Naive thymus-derived CD4-positive, alpha-beta T cell (primary cell): Measurements from ENCODE around the gene DDR2. TPM values are rescaled to one million over a fixed set of nuclear protein-coding genes. Genes with fewer than 3 reads are reported as not detected.

Experiments used
- ATAC-seq: fragments of 150-1000 bp; cut with Tn5 transposase; 2 replicates; pipeline ENCODE4 v1.10.0; 2021; ENCODE audit warnings: mild to moderate bottlenecking, moderate library complexity
- CTCF ChIA-PET: fragments of 350-600 bp; sonication (Branson Sonifier 250); formaldehyde crosslinking; loops from one replicate; lab custom pipeline; 2021; ENCODE audit warnings: antibody characterized with exemption; lab: Charles Lee
- POLR2A ChIA-PET: fragments of 350-600 bp; sonication (Branson Sonifier 250); formaldehyde crosslinking; loops from one replicate; lab custom pipeline; 2021; ENCODE audit warnings: antibody characterized with exemption, inconsistent platforms; lab: Charles Lee
- DNase-seq, 9 donors: peaks; one replicate each; pipeline versions ENCODE4 v3.0.0 to v3.0.0-alpha.2; 2020 to 2022; ENCODE audit warnings: mixed read lengths in 1 of 9
- H3K27ac ChIP-seq: one replicate; pipeline ENCODE4 v1.7.0; 2013; ENCODE audit warnings: mild to moderate bottlenecking, low read depth, low read length, moderate library complexity
- H3K27me3 ChIP-seq, 2 donors: one replicate each; pipeline ENCODE4 v1.7.0; 2013; ENCODE audit warnings: low read length in 2 of 2, mild to moderate bottlenecking in 2 of 2, moderate library complexity in 2 of 2; ENCODE audit not compliant: control insufficient read depth in 2 of 2, insufficient read depth in 2 of 2
- H3K36me3 ChIP-seq, 3 experiments: 1 replicate in 2 of 3; 2 replicates in 1 of 3; pipeline ENCODE4 v1.7.0; 2013; ENCODE audit warnings: low read length in 3 of 3, mild to moderate bottlenecking in 3 of 3, moderate library complexity in 1 of 3; ENCODE audit not compliant: insufficient read depth in 3 of 3, control insufficient read depth in 2 of 3
- H3K4me1 ChIP-seq, 2 donors: one replicate each; pipeline ENCODE4 v1.7.0; 2013; ENCODE audit warnings: low read length in 2 of 2, mild to moderate bottlenecking in 2 of 2, moderate library complexity in 1 of 2; ENCODE audit not compliant: control insufficient read depth in 2 of 2, insufficient read depth in 2 of 2
- H3K4me3 ChIP-seq: 2 replicates; pipeline ENCODE4 v1.7.0; 2013; ENCODE audit warnings: mild to moderate bottlenecking, low read length
- H3K9me3 ChIP-seq, 3 experiments: 1 replicate in 2 of 3; 2 replicates in 1 of 3; pipeline ENCODE4 v1.7.0; 2013; ENCODE audit warnings: low read length in 3 of 3; ENCODE audit not compliant: control insufficient read depth in 2 of 3
- H3K27ac Mint-ChIP-seq, 9 donors: one replicate each; pipeline ENCODE4 v1.8.0; 2020 to 2022; ENCODE audit warnings: mixed read lengths in 9 of 9, mild to moderate bottlenecking in 8 of 9, moderate library complexity in 5 of 9, inconsistent platforms in 2 of 9
- H3K27me3 Mint-ChIP-seq, 5 donors: one replicate each; pipeline ENCODE4 v1.8.0; 2021 to 2022; ENCODE audit warnings: mixed read lengths in 5 of 5, mild to moderate bottlenecking in 1 of 5
- H3K36me3 Mint-ChIP-seq, 5 donors: one replicate each; pipeline ENCODE4 v1.8.0; 2020 to 2022; ENCODE audit warnings: mixed read lengths in 5 of 5, mild to moderate bottlenecking in 3 of 5, inconsistent platforms in 1 of 5
- H3K4me1 Mint-ChIP-seq, 7 donors: one replicate each; pipeline ENCODE4 v1.8.0; 2020 to 2022; ENCODE audit warnings: mixed read lengths in 7 of 7, mild to moderate bottlenecking in 3 of 7, inconsistent platforms in 1 of 7
- H3K4me3 Mint-ChIP-seq, 10 donors: one replicate each; pipeline ENCODE4 v1.8.0; 2020 to 2022; ENCODE audit warnings: mild to moderate bottlenecking in 10 of 10, mixed read lengths in 10 of 10, moderate library complexity in 6 of 10, inconsistent platforms in 2 of 10
- H3K9me3 Mint-ChIP-seq, 11 donors: one replicate each; pipeline ENCODE4 v1.8.0; 2020 to 2022; ENCODE audit warnings: mixed read lengths in 11 of 11, mild to moderate bottlenecking in 4 of 11, inconsistent platforms in 1 of 11, moderate library complexity in 1 of 11
- intact Hi-C, 2 donors: fragments of 100-400 bp; cut with micrococcal nuclease; formaldehyde crosslinking; loops; one replicate each; pipeline ENCODE4 v1.15.1; 2023
- polyA plus RNA-seq, 2 donors: library from polyadenylated mRNA; unstranded; fragments of 300-500 nt; fragmentation: Illumina TruSeq; gene quantifications; one replicate each; pipeline ENCODE4 v1.2.3, GENCODE V29; 2021
- total RNA-seq, 6 experiments: library from RNA in 5 of 6; stranded (reverse) in 5 of 6; gene quantifications; 1 replicate in 5 of 6; 2 replicates in 1 of 6; pipeline ENCODE4 v1.2.3 and lab custom pipeline; 2021 to 2026

Gene DDR2
- total and polyA plus RNA-seq, 7 experiments from 2014 or later, result 0.24 to 0.44 (median 0.35) TPM; not detected in 2

DNA sequence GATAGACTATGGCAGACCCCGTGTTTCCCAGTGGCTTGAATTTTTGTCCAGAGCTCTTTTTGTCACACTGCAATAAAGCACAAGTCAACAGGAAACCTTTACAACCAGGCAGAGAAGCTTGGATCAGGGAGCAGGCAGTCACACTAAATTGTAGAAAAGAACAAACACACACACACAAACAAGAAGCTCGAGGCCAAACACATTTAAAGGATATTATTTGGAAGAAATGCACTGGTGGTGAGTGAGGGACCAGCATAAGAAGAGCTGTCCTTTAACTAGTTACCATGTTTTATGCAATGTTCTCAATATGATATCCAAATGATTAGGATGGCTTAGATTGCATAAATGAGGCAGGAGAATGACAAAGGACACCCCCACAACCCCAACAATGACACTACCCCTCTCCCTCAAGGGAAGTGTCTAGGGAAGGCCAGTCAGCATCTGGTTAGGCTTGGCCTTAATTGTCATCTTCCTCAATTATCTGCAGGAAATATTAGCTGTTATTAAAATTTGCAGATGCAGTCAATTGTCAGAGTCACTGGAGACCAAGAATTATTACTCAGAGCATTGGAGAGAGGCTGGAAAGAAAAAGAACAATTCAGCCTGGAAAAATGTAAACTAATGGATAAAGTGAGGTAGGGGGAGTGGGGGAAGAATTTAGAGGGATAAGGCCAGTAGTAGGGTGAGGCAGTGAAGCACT, 35.3 kb downstream of the DDR2 start:
- no peak overlapping the region for H3K4me3 ChIP-seq
- H3K4me1 ChIP-seq, result no peaks in the 10 kb centered on the region
- Mint-ChIP-seq H3K27me3 (peaks cover 0 to 21% (median 6%) of the 10 kb centered on the region in 5 donors), H3K9me3 (no peaks in the 10 kb centered on the region), H3K4me3 (no peak overlapping the region), H3K4me1 (no peaks in the 10 kb centered on the region), H3K27ac (no peak overlapping the region), H3K36me3 (no peaks in the 10 kb centered on the region)
- no peaks in the 10 kb centered on the region for H3K9me3 ChIP-seq
- no peaks in the 10 kb centered on the region for H3K36me3 ChIP-seq
- ATAC-seq (no peak), DNase-seq (no peak)
- POLR2A ChIA-PET, result no interaction called here
- H3K27ac ChIP-seq, result no peak overlapping the region
- H3K27me3 ChIP-seq, result no peaks in the 10 kb centered on the region
- CTCF ChIA-PET, result no interaction called here
- intact Hi-C loops, result no loop called here

DNA sequence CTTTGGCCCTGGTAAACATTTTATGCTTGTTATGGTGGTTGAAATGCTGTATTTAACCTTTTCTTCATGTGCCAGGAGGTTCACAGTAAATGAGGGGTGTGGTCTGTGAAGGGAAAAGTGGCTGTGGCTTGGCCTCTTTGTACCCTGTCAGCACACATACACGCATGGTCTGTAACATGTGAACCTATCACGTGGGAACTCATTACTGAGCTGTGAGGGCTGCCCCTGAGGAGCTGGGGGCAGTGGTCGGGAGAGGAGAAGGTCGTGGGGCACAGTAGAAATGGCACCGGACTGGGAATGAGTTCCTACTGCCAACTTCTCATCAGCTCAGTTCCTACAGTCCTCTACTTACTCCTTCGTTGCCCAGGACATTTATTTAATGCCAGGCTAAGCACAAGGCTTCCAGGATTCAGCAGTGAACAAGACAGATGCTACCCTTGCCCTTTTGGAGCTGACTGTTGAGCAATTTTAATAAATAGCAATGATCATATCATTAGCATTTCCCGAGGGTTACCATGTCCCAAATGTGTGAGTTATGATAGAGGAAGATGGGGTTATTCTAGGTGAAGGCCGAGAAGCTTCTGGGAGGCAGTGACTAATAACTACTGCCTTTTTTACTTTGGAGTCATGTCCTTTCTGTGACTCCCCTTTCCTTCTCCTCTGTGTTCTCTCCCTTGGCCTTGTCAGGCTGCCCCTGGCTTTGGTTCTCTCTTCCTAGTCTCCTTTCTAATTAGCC, 38.8 kb downstream of the DDR2 start:
- intact Hi-C loops, result no loop called here
- H3K4me1 Mint-ChIP-seq, result no peaks in the 10 kb centered on the region
- DNase-seq, result no peak
- CTCF ChIA-PET, result no interaction called here
- H3K27me3 Mint-ChIP-seq, result peaks cover 0 to 14% (median 4%) of the 10 kb centered on the region in 5 donors
- Histone ChIP-seq H3K36me3 (no peaks in the 10 kb centered on the region), H3K4me1 (no peaks in the 10 kb centered on the region), H3K9me3 (no peaks in the 10 kb centered on the region), H3K27me3 (no peaks in the 10 kb centered on the region), H3K27ac (no peak overlapping the region), H3K4me3 (no peak overlapping the region)
- no peaks in the 10 kb centered on the region for H3K9me3 Mint-ChIP-seq
- H3K27ac Mint-ChIP-seq, result no peak overlapping the region
- H3K4me3 Mint-ChIP-seq, result no peak overlapping the region
- POLR2A ChIA-PET, result no interaction called here
- H3K36me3 Mint-ChIP-seq, result no peaks in the 10 kb centered on the region
- no peak for ATAC-seq

DNA sequence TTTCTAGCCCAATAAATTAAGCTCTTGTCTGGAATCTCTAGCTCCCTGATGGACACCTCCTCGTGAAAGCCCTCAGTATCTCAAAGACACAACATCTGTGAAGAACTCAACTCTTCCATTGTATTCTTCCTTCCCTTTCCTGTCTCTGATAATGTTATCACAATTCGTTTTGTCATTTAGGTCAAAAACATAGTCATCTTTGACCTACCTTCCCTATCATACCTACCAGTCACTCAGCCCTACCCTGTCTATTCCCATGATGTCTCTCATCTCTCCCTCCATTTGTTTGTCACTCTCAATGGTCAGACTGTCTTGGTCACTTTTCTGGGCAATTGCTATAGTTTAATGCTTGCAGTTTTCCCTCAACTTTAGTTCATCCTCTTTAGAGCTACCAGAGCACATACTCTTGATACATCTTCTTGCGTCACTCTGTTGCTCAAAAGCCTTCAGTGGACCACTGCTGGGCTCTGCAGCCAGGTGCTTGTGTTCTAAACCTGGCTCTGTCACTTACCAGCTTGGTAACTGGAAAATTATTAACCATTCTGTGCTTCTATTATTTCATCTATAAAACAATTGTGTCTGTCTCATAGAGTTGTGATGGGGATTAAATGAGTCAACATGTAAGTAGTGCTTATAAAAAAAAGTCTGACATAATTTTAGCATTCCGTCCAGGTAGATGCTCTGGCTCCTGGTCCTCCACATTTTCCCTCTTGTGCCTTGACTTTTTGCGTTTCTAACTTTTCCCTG, 39.6 kb downstream of the DDR2 start:
- ChIA-PET CTCF (no interaction called here), POLR2A (no interaction called here)
- Histone ChIP-seq H3K4me3 (no peak overlapping the region), H3K4me1 (no peaks in the 10 kb centered on the region), H3K27ac (no peak overlapping the region), H3K9me3 (no peaks in the 10 kb centered on the region), H3K36me3 (no peaks in the 10 kb centered on the region), H3K27me3 (no peaks in the 10 kb centered on the region)
- DNase-seq (no peak), ATAC-seq (no peak)
- Mint-ChIP-seq H3K27ac (no peak overlapping the region), H3K9me3 (no peaks in the 10 kb centered on the region), H3K4me3 (no peak overlapping the region), H3K4me1 (no peaks in the 10 kb centered on the region), H3K36me3 (no peaks in the 10 kb centered on the region), H3K27me3 (peaks cover 0 to 12% (median 3%) of the 10 kb centered on the region in 5 donors)
- intact Hi-C loops, result no loop called here

DNA sequence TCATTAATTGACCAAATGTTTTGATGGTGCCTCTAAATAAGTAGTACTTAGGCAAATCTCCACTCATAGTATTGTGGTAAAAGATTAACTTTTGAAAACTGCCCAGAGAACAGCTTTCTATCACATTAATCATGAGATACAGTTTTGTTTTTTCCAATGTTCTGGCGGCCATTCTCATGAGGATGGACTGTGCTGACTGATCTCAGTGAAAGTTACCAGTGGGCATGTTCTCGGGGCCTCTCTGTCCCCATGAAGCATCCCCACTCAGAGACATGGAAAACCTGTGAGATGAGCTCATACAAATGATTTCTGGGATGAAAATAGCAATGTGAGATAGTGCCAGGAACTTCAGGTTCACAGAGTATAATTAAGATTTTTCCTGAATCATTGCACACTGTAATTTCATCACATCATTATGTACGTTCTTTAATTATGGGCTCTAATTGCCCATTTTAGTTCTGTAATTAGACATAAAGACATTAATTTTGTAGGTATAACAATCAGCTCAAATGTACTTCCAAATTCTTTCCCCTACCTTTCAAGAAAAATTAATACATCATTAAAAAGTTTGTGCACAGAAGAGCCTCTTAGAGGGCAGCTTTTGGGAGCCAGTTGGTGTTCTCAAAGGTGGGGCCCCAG, 40.5 kb downstream of the DDR2 start:
- H3K4me1 Mint-ChIP-seq, result no peaks in the 10 kb centered on the region
- no peaks in the 10 kb centered on the region for H3K9me3 ChIP-seq
- ATAC-seq (no peak), DNase-seq (no peak)
- H3K27ac ChIP-seq, result no peak overlapping the region
- peaks cover 0 to 5% (median 0%) of the 10 kb centered on the region in 5 donors for H3K27me3 Mint-ChIP-seq
- intact Hi-C loops, result no loop called here
- ChIA-PET CTCF (no interaction called here), POLR2A (no interaction called here)
- H3K4me3 Mint-ChIP-seq, result no peak overlapping the region
- no peaks in the 10 kb centered on the region for H3K36me3 Mint-ChIP-seq
- no peaks in the 10 kb centered on the region for H3K9me3 Mint-ChIP-seq
- H3K27ac Mint-ChIP-seq, result no peak overlapping the region
- no peaks in the 10 kb centered on the region for H3K27me3 ChIP-seq
- no peaks in the 10 kb centered on the region for H3K4me1 ChIP-seq
- H3K36me3 ChIP-seq, result no peaks in the 10 kb centered on the region
- no peak overlapping the region for H3K4me3 ChIP-seq

DNA sequence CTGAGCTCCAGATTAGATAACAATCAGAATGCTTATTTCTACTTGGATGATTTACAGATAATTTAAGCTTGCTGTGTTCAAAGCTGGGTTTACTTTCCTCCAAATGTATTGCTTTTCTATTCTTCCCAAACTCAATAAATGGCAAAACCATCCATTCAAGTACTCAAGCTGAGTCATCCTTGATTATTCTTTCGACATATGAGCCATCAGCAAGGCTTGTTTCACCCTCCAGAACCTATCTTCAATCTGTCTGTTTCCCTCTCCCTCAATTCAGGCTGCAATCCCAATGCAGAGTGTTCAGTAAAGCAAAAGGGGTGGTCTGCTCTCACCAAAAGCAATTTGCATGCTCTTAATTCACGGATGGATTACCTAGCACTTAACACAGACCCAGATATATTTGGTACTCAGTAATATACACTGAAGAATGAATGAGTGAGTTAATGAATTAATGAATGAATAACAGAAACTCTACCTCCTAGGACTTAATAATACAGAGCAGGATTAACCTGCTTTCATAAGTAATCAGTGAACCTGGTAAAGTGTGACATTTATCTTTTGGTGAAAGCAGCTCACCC, 41.9 kb downstream of the DDR2 start:
- intact Hi-C loops, result no loop called here
- Histone ChIP-seq H3K4me3 (no peak overlapping the region), H3K27me3 (no peaks in the 10 kb centered on the region), H3K27ac (no peak overlapping the region), H3K4me1 (no peaks in the 10 kb centered on the region), H3K36me3 (no peaks in the 10 kb centered on the region), H3K9me3 (no peaks in the 10 kb centered on the region)
- no peaks in the 10 kb centered on the region for H3K36me3 Mint-ChIP-seq
- ATAC-seq, result no peak
- ChIA-PET POLR2A (no interaction called here), CTCF (no interaction called here)
- DNase-seq, result no peak
- H3K4me3 Mint-ChIP-seq, result no peak overlapping the region
- no peak overlapping the region for H3K27ac Mint-ChIP-seq
- no peaks in the 10 kb centered on the region for H3K4me1 Mint-ChIP-seq
- H3K27me3 Mint-ChIP-seq, result peaks cover 0 to 1% (median 0%) of the 10 kb centered on the region in 5 donors
- peaks cover 0 to 2% (median 0%) of the 10 kb centered on the region in 11 donors for H3K9me3 Mint-ChIP-seq

DNA sequence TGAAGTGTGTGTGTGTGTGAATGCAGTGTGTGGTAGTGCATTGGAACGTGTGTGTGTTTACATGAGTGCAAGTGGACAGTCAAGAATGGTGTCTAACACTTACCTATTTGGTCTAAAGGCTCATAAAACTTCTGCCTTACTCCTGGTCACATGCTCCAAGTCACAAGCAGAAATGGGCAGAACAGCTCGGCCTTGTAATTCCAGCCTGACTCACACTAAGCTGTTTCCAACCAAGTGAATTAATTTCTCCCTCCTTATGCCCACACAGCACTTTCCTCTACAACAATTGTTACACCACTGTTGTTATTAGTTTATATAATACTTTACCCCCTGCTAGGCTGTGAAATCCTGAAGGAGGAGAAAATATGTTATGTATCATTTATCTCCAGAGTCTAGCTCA, 43.8 kb downstream of the DDR2 start:
- CTCF ChIA-PET, result no interaction called here
- Mint-ChIP-seq H3K27ac (no peak overlapping the region), H3K4me3 (no peak overlapping the region), H3K9me3 (peaks cover 0 to 9% (median 0%) of the 10 kb centered on the region in 11 donors), H3K4me1 (no peaks in the 10 kb centered on the region), H3K36me3 (no peaks in the 10 kb centered on the region), H3K27me3 (peaks cover 0 to 1% (median 0%) of the 10 kb centered on the region in 5 donors)
- H3K9me3 ChIP-seq, result no peaks in the 10 kb centered on the region
- intact Hi-C loops, result no loop called here
- H3K27me3 ChIP-seq, result no peaks in the 10 kb centered on the region
- H3K4me3 ChIP-seq, result no peak overlapping the region
- no peaks in the 10 kb centered on the region for H3K36me3 ChIP-seq
- ATAC-seq, result no peak
- no peak for DNase-seq
- POLR2A ChIA-PET, result no interaction called here
- no peak overlapping the region for H3K27ac ChIP-seq
- no peaks in the 10 kb centered on the region for H3K4me1 ChIP-seq
